ENCODE results near the gene BDNF. TPM values are rescaled to one million over a fixed set of nuclear protein-coding genes. Genes with fewer than 3 reads are reported as not detected.
"Not testable (repeated sequence)": the region's sequence is repeated elsewhere in the genome, so short reads cannot be mapped to it uniquely, and the experiment has no call there.

Gene BDNF
- polyA plus RNA-seq, 4 donors, result 1.4 to 2.2 (median 1.7) TPM

DNA sequence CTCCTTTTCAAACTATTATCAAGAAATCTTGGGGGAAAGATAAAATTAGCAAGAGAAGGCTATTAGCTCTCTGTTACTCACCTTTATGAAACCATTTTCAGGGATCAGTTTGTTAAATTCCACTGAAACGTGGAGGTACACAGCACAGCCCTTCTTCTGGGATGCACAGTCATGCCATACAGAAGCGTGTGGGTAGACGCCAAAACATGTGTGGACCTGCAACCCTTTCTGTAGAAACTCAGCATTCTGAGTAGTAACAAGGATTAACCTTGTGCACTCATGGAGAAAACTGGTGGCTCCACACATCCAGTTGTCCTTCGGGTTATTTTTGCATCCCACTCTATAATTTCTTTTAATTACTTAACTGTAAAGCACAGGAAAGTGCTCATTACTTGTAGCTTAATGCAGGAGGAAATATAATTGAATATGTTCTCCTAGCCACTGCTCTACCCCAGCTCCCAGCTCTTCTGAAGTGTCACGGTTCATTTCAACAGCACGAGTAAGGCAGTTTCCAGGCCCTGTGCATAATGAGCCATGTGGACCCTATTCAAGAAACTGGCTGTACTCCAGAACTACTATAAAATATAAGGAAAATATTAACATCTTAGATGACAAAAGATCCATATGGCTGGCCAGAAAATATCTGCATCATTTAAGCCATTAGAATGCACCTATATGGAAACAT lies 26.1 kb downstream of the BDNF start:
- DNase-seq (ENCODE audit: low read depth in 4 of 4, low spot score in 3 of 4), result peak in 1 of 4 donors; percentile 30

GRCh38 chr11:27672836-27673464 lies 27.3 kb downstream of the BDNF start:
- DNase-seq (ENCODE audit: low read depth in 4 of 4, low spot score in 3 of 4), result no peak

DNA sequence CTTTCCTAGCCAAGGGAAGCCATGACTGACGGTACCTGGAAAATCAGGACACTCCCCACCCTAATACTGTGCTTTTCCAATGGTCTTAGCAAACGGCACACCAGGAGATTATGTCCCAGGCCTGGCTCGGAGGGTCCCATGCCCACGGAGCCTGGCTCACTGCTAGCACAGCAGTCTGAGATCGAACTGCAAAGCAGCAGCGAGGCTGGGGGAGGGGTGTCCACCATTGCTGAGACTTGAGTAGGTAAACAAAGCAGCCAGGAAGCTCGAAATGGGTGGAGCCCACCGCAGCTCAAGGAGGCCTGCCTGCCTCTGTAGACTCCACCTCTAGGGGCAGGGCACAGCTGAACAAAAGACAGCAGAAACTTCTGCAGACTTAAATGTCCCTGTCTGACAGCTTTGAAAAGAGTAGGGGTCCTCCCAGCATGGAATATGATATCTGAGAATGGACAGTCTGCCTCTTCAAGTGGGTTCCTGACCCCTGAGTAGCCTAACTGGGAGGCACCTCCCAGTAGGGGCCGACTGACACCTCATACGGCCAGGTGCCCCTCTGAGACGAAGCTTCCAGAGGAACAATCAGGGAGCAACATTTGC lies 34.6 kb downstream of the BDNF start:
- DNase-seq (ENCODE audit: low read depth in 4 of 4, low spot score in 3 of 4), result not testable (repeated sequence)

- no peak for DNase-seq (ENCODE audit: low read depth in 4 of 4, low spot score in 3 of 4)
Observed at GRCh38 chr11:27663326-27663725, 36.9 kb downstream of the BDNF start.

- no peak for DNase-seq (ENCODE audit: low read depth in 4 of 4, low spot score in 3 of 4)
Observed at GRCh38 chr11:27660171-27660570, 40.1 kb downstream of the BDNF start.

DNA sequence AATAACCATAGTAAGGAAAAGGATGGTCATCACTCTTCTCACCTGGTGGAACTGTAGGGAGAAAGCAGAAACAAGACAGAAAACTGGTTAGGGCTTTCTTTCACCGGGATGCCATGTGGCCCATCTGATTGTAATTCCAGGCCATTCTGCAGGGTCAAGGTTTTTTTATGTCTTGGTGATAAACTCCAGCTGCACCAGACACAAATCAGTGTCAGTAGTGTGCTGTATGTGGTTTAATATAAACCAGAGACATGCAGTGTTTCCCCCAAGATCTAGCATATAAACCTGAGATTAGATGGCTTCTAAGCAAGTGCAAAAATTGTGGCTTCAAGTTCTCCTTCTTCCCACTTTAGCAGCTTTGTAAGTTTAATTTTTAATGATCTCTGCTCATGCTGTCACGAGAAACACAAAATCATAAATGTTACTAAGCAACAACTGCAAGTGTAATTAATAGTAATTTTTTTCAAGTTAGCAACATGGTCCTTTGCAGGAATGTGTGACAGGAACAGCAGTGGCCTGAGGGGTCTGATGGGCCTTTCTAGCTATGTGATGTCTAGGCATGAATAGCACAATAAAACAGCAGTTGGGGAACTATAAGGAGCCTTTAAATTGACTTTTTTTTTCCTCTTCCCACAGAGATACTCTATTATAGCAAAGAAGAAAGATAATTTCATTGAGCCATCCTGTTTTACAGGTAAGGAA lies 41.6 kb downstream of the BDNF start:
- DNase-seq (ENCODE audit: low read depth in 4 of 4, low spot score in 3 of 4), result no peak

DNA sequence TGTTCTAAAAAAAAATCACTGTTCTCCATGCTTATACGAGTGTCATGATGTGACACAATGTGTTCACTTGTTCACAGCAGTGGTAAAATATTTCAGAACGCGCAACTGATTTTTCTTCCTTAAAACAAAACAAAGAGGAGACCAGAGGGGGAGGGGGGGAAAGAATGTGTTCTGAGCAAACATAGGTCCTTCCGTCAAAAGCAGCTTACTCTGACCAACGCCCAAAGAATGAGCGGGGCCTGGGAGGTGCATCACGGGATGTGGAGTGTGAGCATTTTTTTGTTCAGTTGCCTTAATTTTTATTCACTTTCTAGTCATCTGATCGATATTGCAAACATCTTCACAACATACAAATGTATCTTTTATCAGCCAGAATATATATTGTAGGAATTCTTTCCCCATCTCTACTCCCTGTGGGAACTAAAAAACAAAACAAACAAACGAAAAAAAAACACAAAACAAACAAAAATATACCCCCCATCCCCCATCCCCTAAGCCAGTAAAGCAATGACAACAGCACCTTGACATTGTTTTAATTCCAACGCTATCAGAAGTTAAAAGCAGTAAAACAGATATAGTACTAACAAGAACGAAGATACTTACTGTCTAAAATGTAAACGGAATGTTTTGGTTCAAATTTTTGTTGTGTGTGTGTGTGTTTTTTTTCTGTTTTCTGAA lies 43.3 kb downstream of the BDNF start:
- DNase-seq (ENCODE audit: low read depth in 4 of 4, low spot score in 3 of 4), result no peak

GRCh38 chr11:27656320-27656719 lies 43.9 kb downstream of the BDNF start:
- no peak for DNase-seq (ENCODE audit: low read depth in 4 of 4, low spot score in 3 of 4)

DNA sequence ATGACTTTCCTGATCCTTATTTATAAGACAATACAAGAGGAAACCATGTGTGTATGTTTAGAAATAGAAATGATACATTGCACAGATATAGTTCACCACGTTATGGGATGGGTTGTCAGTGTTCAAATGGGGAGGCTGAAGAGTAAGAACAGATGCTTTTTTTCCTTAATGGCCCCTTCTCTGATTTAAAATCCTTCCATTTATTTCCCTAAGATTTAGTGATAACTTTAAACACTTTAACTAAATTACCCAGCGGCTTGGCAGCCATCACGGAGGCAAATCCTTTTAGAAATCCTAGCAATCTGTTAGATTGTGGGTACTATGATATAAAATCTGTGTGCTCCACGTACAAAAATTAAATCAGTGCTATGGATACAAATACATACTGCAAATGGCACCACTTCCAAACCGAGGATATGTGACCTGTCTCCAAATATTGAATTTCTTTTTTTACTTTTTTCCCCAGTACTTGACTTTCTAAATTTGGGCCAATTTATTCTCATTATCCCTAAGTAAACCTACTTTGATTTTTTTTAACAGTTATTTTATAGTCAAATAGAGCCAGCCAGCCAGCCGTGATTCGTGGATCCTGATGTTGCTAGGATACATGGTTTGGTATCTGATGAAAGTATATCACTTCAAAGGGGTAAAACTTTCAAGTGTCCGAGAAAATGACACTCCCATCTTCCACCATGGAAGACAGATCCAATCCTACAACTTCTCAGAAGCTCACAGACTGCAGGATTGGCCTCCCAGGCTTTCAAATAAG lies 46.1 kb downstream of the BDNF start:
- DNase-seq (ENCODE audit: low read depth in 4 of 4, low spot score in 3 of 4), result no peak

- DNase-seq (ENCODE audit: low read depth in 4 of 4, low spot score in 3 of 4), result no peak
Observed at GRCh38 chr11:27651711-27652110, 48.5 kb downstream of the BDNF start.

GRCh38 chr11:27650988-27651387 lies 49.3 kb downstream of the BDNF start:
- no peak for DNase-seq (ENCODE audit: low read depth in 4 of 4, low spot score in 3 of 4)

DNA sequence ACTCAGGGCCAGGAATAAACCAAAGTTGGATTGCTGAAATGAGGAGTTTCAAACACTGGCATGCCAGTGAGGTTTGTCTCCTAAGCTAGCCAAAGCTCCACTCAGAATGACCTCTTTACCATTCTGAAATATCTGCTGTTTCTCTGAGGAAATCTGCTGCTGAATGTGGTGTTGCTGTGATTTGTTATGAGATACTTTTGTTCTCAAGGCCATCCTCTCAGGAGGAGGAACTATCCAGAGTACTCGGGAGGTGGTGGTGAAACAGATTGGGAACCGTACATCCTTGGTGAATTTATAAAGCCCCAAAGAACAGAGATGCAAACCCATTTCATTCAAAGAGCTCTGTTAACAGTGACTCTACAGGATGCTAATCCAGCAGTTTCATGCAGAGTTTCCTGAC lies 50.5 kb downstream of the BDNF start:
- DNase-seq (ENCODE audit: low read depth in 4 of 4, low spot score in 3 of 4), result no peak

- no peak for DNase-seq (ENCODE audit: low read depth in 4 of 4, low spot score in 3 of 4)
Observed at GRCh38 chr11:27648840-27649239, 51.4 kb downstream of the BDNF start.

DNA sequence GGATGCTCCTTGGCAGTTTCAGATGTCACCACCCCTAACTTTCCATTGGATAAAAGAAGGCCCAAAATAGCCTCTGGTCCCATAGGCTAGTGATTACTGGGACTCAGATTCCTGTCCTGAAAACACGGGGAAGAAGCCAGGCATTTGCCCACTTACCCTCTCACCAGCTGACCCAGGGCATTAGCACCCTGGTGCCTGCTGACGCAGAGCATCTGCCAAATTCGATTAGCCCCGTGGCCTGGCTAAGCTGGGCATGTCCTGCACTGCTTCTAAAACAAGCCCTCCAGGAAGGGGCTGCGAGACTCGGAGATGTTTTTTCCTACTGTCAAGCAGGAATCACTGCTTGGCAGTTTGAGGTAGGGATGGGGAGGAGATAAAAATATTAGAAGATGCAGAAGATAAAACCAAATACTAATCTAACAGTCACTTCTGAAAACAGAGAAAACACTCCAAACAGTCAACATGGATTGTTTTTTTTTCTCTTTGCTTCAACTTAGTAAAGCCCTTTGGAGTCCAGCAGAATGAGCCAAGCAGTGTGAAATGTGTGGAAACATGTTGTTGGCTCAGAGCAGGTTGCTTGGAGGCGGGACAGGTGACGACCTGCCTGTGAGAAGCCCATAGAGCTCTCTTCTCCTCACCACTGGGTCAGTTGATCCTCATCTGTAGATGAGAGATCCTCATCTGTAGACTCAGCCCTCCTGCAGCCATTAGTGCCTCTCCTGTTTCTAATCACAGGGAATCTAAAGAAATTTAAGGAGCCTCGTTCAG lies 54.0 kb downstream of the BDNF start:
- no peak for DNase-seq (ENCODE audit: low read depth in 4 of 4, low spot score in 3 of 4)

DNA sequence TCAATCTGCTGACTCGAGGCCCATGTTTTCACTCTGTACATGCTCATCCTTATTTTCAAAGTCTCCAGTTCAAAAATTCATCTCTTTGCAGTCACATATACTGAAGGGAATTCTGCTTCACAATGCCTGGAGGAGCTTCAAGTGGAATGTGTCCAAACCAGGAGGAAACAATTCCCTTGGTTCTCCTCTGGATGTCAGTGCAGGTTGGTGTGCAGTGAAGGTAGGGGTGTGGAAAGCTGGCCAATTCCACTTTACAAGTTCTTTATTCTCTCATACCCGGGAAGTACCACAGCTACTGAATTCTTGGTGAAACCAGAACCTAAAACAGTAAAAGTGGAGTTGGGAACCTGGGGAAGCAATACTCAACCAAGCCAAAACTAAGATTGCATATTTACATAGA lies 57.3 kb downstream of the BDNF start:
- DNase-seq (ENCODE audit: low read depth in 4 of 4, low spot score in 3 of 4), result no peak

DNA sequence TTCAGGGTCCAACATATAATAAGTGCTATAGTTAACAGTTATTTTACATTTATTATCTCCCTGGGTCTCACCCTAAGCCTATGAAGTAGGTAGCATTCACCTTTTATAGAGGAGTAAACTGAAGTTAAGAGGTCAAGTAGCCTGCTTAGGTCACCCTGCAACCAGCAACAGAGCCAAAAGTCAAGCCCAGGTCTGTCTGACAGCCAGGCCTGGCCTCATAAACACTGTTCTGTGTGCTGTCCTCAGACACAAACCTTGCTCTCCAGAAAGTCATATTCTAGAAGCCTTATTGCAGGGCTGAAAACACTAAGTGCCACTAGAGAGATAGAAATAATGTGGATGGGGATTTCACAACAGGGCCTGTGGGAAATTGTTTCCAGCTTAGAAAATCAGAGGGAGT lies 59.3 kb downstream of the BDNF start:
- no peak for DNase-seq (ENCODE audit: low read depth in 4 of 4, low spot score in 3 of 4)

DNA sequence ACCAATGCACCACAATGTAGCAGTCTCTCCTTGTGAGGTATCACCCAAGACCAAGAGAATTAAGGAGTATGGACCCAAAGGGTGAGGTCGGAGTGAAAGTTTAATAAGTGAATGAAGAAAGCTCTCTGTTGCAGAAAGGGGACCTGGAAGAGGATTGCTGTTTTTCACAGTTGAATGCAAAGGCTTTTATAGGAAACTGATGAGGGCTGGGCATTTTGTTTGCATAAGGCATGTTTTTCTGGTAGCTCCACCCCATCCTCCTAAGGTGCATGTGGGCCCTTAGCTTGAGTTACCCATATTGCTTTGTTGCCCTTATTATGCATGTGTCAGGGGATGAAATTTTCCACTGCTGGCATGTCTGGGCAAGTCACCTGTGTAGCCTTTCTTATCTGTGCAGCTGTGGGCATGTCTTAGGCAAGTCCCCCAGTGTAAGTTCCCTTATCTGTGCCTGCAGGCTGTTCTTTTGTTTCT lies 64.7 kb downstream of the BDNF start:
- DNase-seq (ENCODE audit: low read depth in 4 of 4, low spot score in 3 of 4), result no peak

GRCh38 chr11:27634776-27635175 lies 65.5 kb downstream of the BDNF start:
- DNase-seq (ENCODE audit: low read depth in 4 of 4, low spot score in 3 of 4), result not testable (repeated sequence)

- not testable (repeated sequence) for DNase-seq (ENCODE audit: low read depth in 4 of 4, low spot score in 3 of 4)
Observed at GRCh38 chr11:27634282-27634681, 66.0 kb downstream of the BDNF start.
